Medulla oblongata (tissue), 1 donor: ENCODE data around the gene KRT36.

Experiments used
- DNase-seq: peaks from one replicate; pipeline ENCODE4 v3.0.0-alpha.2; 2015; ENCODE audit errors: extremely low spot score

KRT36 gene

DNA sequence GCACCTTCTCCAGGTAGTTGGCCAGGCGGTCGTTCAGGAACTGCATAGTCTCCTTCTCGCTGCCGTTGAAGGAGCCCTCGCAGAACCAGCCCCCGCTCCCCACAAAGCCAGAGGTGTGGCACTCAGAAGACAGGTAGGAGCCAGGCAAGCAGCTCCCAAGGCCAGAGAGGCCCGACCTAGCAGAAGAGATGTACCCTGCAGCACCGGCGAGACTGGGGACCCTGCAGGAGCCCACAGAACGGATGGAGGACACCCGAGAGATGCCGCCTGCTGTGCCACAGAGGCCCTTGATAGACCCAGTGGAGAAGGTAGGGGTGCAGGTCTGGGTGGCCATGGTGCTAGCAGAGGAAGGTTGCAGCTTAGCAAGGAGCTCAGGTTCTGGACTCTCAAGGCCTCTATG, at the start of gene KRT36:
Gene KRT36, minus strand, starts transcription at position 380 of the 400 bp plus-strand sequence. Its CDS starts 46 bp downstream, at position 334.
- DNase-seq, result no peak

GRCh38 chr17:41539071-41539492, 49.4 kb upstream of the KRT36 start:
- no peak for DNase-seq

GRCh38 chr17:41538565-41538991, 48.9 kb upstream of the KRT36 start:
- DNase-seq, result no peak

DNA sequence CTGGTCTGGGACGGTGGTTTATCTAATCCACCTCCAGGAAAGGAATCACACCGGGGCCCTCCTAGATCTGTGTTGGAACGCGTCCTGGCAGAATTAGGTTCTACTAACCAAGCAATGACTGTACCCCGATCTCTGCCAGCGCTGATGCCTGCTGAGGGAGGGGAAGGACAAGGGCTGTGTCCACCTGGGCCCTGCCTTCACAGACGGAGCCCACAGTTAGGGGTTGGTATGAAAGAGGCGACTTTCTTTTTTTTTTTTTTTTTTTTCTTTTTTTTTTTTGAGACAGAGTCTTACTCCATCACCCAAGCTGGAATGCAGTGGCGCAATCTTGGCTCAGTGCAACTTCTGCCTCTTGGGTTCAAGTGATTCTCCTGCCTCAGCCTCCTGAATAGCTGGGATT, 48.3 kb upstream of the KRT36 start:
- DNase-seq, result no peak

DNA sequence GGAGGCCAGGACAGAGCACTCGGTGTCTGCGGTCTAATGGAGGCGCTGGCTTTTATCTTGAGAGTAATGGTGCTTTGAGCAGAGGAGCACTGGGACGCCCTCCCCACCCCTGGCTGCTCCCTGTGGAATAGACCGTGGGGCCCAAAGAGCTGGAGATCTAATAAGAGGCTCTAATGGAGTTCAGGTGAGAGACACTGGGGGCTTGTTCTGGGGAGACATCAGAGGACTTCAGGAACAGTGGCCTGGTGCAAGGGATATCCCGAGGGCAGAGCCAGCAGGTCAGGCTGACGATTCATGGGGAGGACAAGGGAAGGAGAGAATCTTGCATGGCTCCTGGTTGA, 47.9 kb upstream of the KRT36 start:
- DNase-seq, result no peak

GRCh38 chr17:41536741-41537613, 47.3 kb upstream of the KRT36 start:
- no peak for DNase-seq

- DNase-seq, result no peak
Observed at GRCh38 chr17:41535764-41536481, 46.2 kb upstream of the KRT36 start.

- no peak for DNase-seq
Observed at GRCh38 chr17:41534899-41535546, 45.3 kb upstream of the KRT36 start.

DNA sequence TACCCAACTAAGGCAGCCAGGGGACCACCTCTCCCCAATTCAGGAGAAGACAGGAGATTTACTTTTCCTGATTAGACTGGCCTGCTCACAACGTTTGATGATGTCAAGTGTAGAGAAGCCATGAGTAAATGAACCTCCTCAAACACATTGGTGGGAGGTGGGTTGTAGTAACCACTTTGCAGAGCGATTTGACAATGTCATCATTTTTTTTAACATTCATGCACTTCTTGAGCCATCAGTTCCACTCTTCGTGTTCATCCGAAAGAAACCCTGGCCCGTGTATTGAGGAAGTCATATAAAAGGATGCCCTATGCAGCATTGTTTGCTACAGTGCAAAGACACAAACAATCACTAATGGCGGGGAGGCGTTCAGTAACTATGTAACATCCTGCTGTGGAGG, 43.9 kb upstream of the KRT36 start:
- DNase-seq, result no peak

DNA sequence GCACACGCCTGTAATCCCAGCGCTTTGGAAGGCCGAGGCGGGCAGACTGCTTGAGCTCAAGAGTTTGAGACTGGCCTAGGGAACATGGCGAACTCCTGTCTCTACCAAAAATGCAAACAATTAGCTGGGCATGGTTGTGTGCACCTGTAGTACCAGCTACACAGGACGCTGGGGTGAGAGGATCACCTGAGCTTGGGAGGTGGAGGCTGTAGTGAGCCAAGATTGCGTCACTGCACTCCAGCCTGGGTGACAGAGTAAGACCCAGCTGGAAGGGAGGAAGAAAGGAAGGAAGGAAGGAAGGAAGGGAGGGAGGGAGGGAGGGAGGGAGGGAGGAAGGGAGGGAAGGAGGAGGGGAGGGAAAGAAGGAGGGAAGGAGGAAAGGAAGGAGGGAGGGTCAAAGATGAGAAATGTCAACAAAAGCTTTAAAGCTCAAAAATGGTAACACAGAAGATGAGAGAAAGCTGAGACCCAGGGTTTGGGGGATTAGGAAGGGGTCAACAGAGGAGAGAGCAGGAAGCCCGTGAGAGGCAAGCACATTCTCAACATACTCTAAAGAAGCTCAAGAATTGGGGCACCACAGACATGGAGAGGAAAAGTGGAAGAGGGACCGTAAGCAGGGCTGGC, 43.3 kb upstream of the KRT36 start:
- DNase-seq, result no peak

DNA sequence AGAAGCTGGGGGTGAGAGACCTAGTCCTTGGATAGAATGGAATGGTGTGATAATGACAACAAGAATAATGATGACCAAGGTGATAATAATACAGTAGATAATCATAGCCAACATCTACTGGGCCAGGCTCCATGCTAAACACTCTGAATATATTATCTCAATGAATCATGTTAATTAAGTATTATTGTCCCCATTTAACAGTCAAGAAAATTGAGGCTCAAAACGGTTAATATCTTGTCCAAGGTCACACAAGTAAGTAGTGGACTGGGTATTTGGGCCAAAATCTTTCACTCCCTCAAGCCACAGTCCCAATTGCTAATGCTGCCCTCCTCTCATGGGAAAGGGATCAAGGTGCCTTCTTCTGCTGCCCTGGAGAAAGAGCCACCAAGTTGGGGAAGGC, 42.3 kb upstream of the KRT36 start:
- no peak for DNase-seq

DNA sequence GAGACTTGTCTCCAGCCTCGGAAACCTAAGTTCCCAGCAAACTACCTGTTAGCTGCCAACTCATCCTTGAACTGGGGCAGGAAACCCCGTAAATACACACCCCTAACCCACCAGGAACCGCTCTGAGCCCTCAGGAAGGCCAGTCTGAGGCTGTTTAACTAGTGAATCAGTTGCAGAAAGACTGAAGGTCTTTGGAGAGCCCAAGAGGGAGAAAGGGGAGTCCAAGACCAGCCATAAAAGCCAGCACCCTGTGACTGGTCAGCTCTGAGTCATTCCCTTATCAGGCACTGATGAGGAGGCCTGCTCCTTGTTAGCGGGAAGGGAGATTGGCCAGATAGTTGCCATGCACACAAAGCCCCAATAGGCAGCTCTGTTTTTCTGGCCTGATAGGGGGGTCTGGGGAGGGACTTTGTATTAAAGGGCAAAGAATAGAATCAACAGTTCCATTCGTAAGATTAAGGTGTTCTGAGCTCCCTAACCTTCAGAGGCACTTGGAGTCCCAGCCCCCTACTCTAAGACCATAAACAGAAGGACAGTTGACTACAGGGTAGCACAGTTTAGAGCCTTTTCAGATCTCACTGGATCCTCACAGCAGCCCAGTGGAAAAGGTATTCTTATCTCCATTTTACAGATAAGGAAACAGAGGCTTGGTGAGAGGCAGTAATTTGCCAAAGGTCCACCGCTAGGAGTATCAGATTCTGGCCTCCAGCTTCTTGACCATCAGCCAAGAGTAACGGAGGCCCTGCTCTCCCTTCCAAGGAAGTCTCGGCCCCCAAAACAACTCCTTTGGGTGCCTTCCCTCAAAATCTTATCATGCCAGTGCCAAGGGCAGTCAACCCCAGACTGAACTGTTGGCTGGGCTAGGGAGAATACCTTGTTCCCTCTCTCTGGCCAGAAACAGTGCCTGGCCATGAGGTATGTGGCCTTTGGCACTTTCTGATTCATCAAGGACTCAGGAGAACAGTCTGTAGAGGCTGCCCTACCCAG, 40.6 kb upstream of the KRT36 start:
- DNase-seq, result no peak

DNA sequence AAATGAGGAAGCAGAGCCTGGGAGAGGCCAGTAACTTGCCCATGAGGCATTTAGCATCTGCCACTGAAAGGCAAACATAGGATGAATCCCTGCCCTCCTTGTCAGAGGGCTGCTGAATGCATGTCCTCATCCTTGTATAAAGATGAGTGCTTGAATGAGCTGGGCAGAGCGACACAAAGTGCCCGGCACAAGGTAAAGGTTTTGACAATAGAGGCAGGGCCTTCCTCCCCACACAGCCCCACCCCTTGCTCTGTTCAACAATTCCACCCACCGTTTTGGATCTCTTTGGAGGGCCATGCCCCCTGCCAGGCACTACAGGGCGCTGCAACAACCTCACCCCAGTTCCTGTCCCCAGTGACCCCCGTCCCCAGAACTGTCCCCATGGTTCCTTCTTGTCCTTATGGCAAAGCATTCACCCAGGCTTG, 39.8 kb upstream of the KRT36 start:
- DNase-seq, result no peak

- no peak for DNase-seq
Observed at GRCh38 chr17:41528959-41529353, 39.2 kb upstream of the KRT36 start.

DNA sequence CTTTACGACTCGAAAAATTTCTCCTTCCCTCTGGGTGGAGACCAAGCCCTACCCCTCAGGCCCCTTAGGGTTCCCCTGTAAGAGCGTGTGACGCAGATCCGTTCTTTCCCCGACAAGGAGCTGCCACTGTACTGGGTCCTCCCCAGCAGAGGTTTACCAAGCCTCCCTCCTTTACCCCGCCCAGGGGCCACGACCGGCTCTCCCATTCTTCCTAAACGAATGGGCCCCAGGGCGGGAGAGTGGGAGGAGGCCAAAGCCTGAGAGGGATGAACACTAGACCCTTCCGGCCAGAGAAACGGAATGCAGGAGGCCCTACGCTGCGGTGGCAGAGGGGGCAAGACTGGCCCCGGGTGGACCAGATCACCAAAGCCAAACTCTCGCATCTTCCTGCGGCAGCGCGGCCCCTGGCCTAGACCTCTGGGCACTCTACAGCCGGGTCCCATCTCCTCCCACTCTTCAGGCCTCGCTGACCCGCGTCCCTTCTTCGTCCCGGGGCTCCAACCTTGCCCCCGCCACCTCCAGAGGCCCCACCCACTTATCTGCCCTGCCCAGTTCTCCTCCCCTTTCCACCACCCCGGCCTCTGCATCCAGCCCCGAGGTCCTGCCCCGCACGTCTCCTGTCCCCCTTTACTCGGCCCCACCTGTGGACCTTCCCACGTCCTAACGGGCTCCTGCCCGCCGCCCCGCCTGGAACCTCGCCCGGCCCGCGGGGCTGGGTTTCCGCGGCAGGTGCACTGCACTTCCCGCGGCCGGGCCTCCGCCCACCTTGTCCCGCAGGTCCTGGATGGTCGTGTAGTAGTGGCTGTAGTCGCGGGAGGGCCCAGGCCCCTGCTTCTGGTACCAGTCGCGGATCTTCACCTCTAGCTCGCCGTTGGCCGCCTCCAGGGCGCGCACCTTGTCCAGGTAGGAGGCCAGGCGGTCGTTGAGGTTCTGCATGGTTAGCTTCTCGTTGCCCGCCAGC, 37.6 kb upstream of the KRT36 start:
- DNase-seq, result no peak

DNA sequence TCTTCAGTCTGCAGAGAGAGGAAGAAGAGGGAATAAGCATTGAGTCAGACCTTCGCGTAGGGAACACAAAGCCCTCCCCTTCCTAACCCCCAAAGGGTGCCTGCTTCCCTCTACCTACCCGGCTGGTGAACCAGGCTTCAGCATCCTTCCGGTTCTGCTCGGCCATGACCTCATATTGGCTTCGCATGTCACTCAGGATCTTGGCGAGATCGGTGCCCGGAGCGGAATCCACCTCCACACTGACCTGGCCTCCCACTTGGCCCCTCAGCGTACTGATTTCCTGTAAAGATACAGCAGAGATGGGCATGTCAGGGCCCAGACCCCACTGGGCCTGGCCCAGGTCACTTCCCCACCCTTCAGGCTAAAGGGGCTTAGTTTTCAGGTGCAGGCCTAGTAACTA, 34.6 kb upstream of the KRT36 start:
- DNase-seq, result no peak

GRCh38 chr17:41523787-41524186, 34.1 kb upstream of the KRT36 start:
- DNase-seq, result no peak

DNA sequence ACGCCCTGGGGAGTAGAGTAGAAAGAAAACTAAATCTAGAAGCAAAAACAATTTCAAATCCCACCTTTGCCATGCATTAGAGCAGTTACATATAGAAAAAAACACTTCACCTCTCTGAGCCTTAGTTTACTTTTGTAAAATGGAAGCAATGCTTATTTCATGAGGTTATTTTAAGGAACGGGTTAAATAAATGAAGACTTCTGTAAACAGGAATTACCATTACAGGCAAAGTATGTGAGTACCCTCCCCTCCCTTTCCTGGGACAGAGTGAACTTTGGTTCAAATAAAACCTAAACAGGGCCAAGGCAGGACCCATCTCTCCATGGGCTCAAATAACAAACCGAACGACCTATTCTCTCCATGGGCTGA, 33.5 kb upstream of the KRT36 start:
- no peak for DNase-seq

GRCh38 chr17:41522301-41523224, 32.9 kb upstream of the KRT36 start:
- no peak for DNase-seq
